Common myeloid progenitor, CD34-positive (primary cell): Measurements from ENCODE around the gene ATP2B2.

Source experiments
- CTCF ChIA-PET: fragments of 350-600 bp; sonication (Branson Sonifier 250); formaldehyde crosslinking; loops from one replicate; lab custom pipeline; 2021; ENCODE audit warnings: antibody characterized with exemption; lab: Charles Lee
- POLR2A ChIA-PET: fragments of 350-600 bp; sonication (Branson Sonifier 250); formaldehyde crosslinking; loops from one replicate; lab custom pipeline; 2021; ENCODE audit warnings: antibody characterized with exemption; lab: Charles Lee
- DNase-seq, 3 donors: peaks; one replicate each; pipeline versions ENCODE4 v3.0.0 to v3.0.0-alpha.2; 2013
- H3K27ac ChIP-seq, 2 experiments: 1 replicate in 1 of 2; 2 replicates in 1 of 2; pipeline ENCODE4 v1.7.0; 2013; ENCODE audit warnings: inconsistent platforms in 2 of 2, low read length in 2 of 2, mild to moderate bottlenecking in 2 of 2, low read depth in 1 of 2, moderate library complexity in 1 of 2; ENCODE audit not compliant: severe bottlenecking in 2 of 2, insufficient read depth in 1 of 2, poor library complexity in 1 of 2
- H3K27me3 ChIP-seq, 5 experiments: replicated peaks in 2 of 5; 1 replicate in 3 of 5; 2 replicates in 2 of 5; pipeline versions ENCODE4 v1.6.1 to v1.7.0; 2013; ENCODE audit warnings: low read length in 4 of 5, mild to moderate bottlenecking in 2 of 5, moderate library complexity in 2 of 5, inconsistent platforms in 1 of 5; ENCODE audit not compliant: insufficient read depth in 5 of 5, control insufficient read depth in 4 of 5
- H3K36me3 ChIP-seq, 4 experiments: 1 replicate in 2 of 4; 2 replicates in 2 of 4; pipeline versions ENCODE4 v1.6.1 to v1.7.0; 2013; ENCODE audit warnings: low read length in 3 of 4, control low read depth in 1 of 4, mild to moderate bottlenecking in 1 of 4; ENCODE audit not compliant: control insufficient read depth in 4 of 4, insufficient read depth in 4 of 4
- H3K4me1 ChIP-seq, 4 experiments: 1 replicate in 3 of 4; 2 replicates in 1 of 4; pipeline versions ENCODE4 v1.6.1 to v1.7.1; 2013; ENCODE audit warnings: low read length in 3 of 4, mild to moderate bottlenecking in 3 of 4, control low read depth in 1 of 4, inconsistent platforms in 1 of 4, moderate library complexity in 1 of 4; ENCODE audit not compliant: control insufficient read depth in 4 of 4, insufficient read depth in 4 of 4; ENCODE audit errors: control extremely low read depth in 1 of 4
- H3K4me3 ChIP-seq, 7 experiments: 1 replicate in 4 of 7; 2 replicates in 3 of 7; pipeline versions ENCODE4 v1.5.1 to v1.7.0; 2013; ENCODE audit warnings: mild to moderate bottlenecking in 7 of 7, low read length in 6 of 7, moderate library complexity in 6 of 7, inconsistent platforms in 2 of 7, low read depth in 2 of 7, control low read depth in 1 of 7; ENCODE audit not compliant: insufficient read depth in 4 of 7, control insufficient read depth in 1 of 7; ENCODE audit errors: extremely low read depth in 1 of 7
- H3K9me3 ChIP-seq, 5 experiments: 1 replicate in 4 of 5; 2 replicates in 1 of 5; pipeline versions ENCODE4 v1.6.1 to v1.7.1; 2013; ENCODE audit warnings: low read length in 4 of 5, mild to moderate bottlenecking in 2 of 5, inconsistent platforms in 1 of 5, low read depth in 1 of 5, moderate library complexity in 1 of 5; ENCODE audit not compliant: control insufficient read depth in 4 of 5, insufficient read depth in 2 of 5; ENCODE audit errors: control extremely low read depth in 1 of 5
- WGBS: methylation state at CpG from one replicate; pipeline ENCODE4 v1.1.5; 2013; ENCODE audit not compliant: insufficient coverage; 5-methylcytosine and 5-hydroxymethylcytosine counted together

Gene ATP2B2

DNA sequence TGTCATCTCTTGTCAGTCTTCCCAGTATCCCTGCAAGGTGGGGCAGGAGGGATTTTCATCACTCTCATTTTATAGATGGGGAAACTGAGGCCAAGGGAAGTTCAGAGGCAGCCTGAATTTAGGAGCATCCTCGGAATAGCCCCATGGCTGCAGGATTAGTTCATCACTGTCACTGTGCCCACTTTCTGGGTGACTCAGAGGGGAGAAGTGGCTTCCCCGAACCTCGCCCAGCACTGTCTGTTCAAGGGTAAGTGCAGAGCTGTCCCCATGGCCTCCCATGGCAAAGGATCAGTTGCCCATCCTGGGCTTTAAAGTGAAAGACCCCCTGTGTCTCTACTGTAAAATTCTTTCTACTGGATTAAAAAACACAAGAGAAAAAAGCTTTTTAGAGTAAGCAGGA, 124.5 kb downstream of the ATP2B2 start:
- Histone ChIP-seq H3K9me3 (peaks cover 0 to 7% (median 3%) of the 10 kb centered on the region in 5 experiments), H3K36me3 (no peaks in the 10 kb centered on the region), H3K4me1 (no peaks in the 10 kb centered on the region), H3K4me3 (no peak overlapping the region), H3K27me3 (peaks cover 0 to 2% (median 0%) of the 10 kb centered on the region in 5 experiments), H3K27ac (no peak overlapping the region)
- WGBS, result 94% methylated on average over 2 of the region's 3 CpGs
- no peak for DNase-seq
- POLR2A ChIA-PET, result no interaction called here
- CTCF ChIA-PET, result interaction anchor here (0.6 kb wide), 1 partner anchor 17 kb away, joined by 3 read pairs; no protein-coding TSS in a partner anchor

- 98% methylated on average over 6 of the region's 7 CpGs for WGBS
- H3K27me3 ChIP-seq, result peaks cover 0 to 2% (median 0%) of the 10 kb centered on the region in 5 experiments
- no peaks in the 10 kb centered on the region for H3K36me3 ChIP-seq
- H3K9me3 ChIP-seq, result peaks cover 0 to 2% (median 0%) of the 10 kb centered on the region in 5 experiments
- POLR2A ChIA-PET, result no interaction called here
- CTCF ChIA-PET, result interaction anchor here (1.0 kb wide), 1 partner anchor 36 kb away, joined by 3 read pairs; no protein-coding TSS in a partner anchor
- no peak for DNase-seq
- H3K27ac ChIP-seq, result no peak overlapping the region
- no peaks in the 10 kb centered on the region for H3K4me1 ChIP-seq
- no peak overlapping the region for H3K4me3 ChIP-seq
These were observed 125.4 kb downstream of the ATP2B2 start for GRCh38 chr3:10379961-10380360.

DNA sequence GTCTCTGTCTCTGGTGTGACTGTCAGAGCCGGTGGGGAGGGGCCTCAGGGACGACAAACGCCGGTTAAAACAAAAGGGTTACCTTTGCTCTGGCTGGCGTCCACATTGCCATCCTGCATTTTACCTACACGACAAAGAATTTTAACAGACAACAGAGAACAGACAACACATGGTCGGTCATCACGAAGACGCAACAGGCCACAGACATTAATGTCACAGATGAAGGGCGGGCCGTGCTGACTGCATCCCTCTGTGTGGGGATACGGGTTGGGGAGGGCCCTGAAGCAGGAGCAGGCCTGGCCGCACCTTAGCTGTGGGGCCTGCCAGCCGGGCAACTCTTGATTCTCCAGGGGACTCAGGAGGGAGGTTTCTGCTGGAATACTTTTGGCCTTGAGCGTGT, 126.2 kb downstream of the ATP2B2 start:
- H3K9me3 ChIP-seq, result no peaks in the 10 kb centered on the region
- CTCF ChIA-PET, result interaction anchor here (1.0 kb wide), 1 partner anchor 35 kb away, joined by 3 read pairs; no protein-coding TSS in a partner anchor
- peaks cover 0 to 2% (median 0%) of the 10 kb centered on the region in 5 experiments for H3K27me3 ChIP-seq
- no peaks in the 10 kb centered on the region for H3K36me3 ChIP-seq
- no peak overlapping the region for H3K27ac ChIP-seq
- 87% methylated on average over 12 of the region's 15 CpGs for WGBS
- POLR2A ChIA-PET, result no interaction called here
- no peaks in the 10 kb centered on the region for H3K4me1 ChIP-seq
- no peak for DNase-seq
- no peak overlapping the region for H3K4me3 ChIP-seq

- Histone ChIP-seq H3K27me3 (peaks cover 0 to 2% (median 0%) of the 10 kb centered on the region in 5 experiments), H3K36me3 (no peaks in the 10 kb centered on the region), H3K4me3 (no peak overlapping the region), H3K27ac (no peak overlapping the region), H3K4me1 (no peaks in the 10 kb centered on the region), H3K9me3 (no peaks in the 10 kb centered on the region)
- POLR2A ChIA-PET, result no interaction called here
- WGBS, result 100% methylated on average over 6 of the region's 7 CpGs
- CTCF ChIA-PET, result no interaction called here
- no peak for DNase-seq
These were observed 126.6 kb downstream of the ATP2B2 start for GRCh38 chr3:10378742-10379141.

- Histone ChIP-seq H3K36me3 (no peaks in the 10 kb centered on the region), H3K27ac (no peak overlapping the region), H3K27me3 (peaks cover 0 to 2% (median 0%) of the 10 kb centered on the region in 5 experiments), H3K4me3 (no peak overlapping the region), H3K9me3 (no peaks in the 10 kb centered on the region), H3K4me1 (no peaks in the 10 kb centered on the region)
- ChIA-PET CTCF (no interaction called here), POLR2A (no interaction called here)
- DNase-seq, result no peak
- 76% methylated on average over 14 of the region's 16 CpGs for WGBS
These were observed 127.1 kb downstream of the ATP2B2 start for GRCh38 chr3:10378246-10378645.

DNA sequence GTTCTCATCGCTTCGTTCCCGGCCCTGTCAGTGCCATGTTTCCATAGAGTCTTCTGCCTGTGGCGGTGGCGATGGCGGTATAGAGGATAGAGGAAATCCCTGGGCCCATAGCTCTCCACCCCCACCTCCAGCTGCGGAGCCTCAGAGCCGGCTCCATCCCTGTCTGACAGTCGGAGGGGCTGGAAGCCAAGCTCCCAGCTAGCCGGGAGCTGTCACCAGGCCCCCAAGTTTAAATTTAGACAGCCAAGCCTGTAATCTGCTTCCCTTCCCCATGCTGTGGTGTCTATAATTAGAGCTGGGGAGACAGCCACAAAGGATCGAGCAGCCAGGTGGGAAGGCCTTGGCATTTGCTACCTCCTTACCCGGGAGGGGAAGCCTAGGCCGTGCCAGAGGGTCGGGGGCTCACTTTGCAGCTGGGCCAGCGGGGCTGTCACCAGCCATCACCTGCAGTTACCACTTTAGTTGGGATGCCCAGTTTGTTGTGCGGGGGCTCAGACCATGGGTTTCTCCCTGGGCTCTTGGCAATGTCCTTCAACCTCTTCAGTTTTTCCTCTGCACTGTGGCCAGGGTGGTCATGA, 128.1 kb downstream of the ATP2B2 start:
- no peaks in the 10 kb centered on the region for H3K4me1 ChIP-seq
- POLR2A ChIA-PET, result no interaction called here
- no peak overlapping the region for H3K27ac ChIP-seq
- H3K4me3 ChIP-seq, result no peak overlapping the region
- no peaks in the 10 kb centered on the region for H3K9me3 ChIP-seq
- 92% methylated on average over 14 of the region's 16 CpGs for WGBS
- no peaks in the 10 kb centered on the region for H3K36me3 ChIP-seq
- peaks cover 0 to 2% (median 0%) of the 10 kb centered on the region in 5 experiments for H3K27me3 ChIP-seq
- CTCF ChIA-PET, result no interaction called here
- DNase-seq, result no peak

GRCh38 chr3:10376353-10376752, 129.0 kb downstream of the ATP2B2 start:
- POLR2A ChIA-PET, result no interaction called here
- 84% methylated on average over 5 of the region's 6 CpGs for WGBS

More at GRCh38 chr3:10376353-10376752, 129.0 kb downstream of the ATP2B2 start:
- no peak overlapping the region for H3K27ac ChIP-seq
- no peak overlapping the region for H3K4me3 ChIP-seq
- DNase-seq, result no peak
- no peaks in the 10 kb centered on the region for H3K36me3 ChIP-seq
- no peaks in the 10 kb centered on the region for H3K4me1 ChIP-seq
- no peaks in the 10 kb centered on the region for H3K27me3 ChIP-seq
- no peaks in the 10 kb centered on the region for H3K9me3 ChIP-seq
- CTCF ChIA-PET, result no interaction called here
